Right forelimb (tissue), 1 donor: Measurements from ENCODE around the gene OSM.

Experiments used
- DNase-seq: peaks from one replicate; pipeline ENCODE4 v3.0.0-alpha.2; 2018

OSM gene

DNA sequence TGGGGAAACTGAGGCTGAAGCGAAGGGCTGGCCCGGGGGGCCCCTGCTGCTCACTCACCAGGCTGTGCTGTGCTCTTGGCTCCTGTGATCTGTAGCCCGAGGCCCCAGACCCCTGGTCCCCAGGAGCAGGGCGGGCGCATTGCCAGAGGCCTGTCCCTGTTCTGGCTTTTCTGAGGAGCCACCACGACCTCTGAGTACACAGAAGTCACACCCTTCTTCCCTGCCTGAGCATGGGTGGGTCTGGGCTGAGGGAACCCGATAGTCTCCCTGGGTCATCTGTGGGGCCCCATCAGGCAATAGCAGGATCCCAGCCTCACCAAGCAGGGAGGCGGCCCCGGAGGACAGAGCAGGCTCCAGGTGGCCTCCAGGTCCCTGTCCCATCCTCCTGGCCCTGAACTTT is 17.5 kb upstream of the OSM start:
- no peak for DNase-seq

DNA sequence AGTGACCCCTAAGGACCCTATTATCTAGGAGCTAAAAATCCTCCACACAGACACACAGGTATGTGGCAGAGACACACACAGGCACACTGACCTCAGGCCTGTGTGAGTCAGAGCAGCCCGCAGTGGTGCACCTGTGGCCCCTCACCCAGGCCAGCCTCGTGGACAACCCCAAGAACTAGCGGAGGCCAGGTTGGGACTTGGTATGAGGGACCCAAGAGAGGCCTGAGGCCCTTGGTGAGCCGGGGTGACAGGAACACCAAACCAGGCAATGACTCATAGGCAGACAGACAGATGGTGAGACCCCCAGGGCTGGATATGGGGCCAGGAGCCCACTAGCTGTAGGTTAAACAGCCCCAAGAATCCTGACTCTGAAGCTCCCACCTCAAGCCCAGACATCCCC is 16.7 kb upstream of the OSM start:
- no peak for DNase-seq

GRCh38 chr22:30282616-30283046 is 16.0 kb upstream of the OSM start:
- DNase-seq: no peak

GRCh38 chr22:30280505-30280904 is 13.9 kb upstream of the OSM start:
- DNase-seq: no peak

DNA sequence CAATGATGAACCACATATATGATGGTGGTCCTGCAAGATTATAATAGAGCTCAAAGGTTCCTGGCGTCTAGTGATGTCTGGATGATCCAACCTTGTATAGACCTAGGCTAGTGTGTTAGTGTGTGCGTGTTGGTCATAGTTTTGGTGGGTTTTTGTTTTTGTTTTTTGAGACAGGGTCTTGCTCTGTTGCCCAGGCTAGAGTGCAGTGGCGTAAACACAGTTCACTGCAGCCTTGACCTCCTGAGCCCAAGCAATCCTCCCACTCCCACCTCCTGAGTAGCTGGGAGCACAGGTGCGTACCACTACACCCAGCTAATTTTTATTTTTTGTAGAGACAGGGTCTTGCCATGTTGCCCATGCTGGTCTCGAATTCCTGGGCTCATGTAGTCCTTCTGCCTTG is 13.3 kb upstream of the OSM start:
- no peak for DNase-seq

DNA sequence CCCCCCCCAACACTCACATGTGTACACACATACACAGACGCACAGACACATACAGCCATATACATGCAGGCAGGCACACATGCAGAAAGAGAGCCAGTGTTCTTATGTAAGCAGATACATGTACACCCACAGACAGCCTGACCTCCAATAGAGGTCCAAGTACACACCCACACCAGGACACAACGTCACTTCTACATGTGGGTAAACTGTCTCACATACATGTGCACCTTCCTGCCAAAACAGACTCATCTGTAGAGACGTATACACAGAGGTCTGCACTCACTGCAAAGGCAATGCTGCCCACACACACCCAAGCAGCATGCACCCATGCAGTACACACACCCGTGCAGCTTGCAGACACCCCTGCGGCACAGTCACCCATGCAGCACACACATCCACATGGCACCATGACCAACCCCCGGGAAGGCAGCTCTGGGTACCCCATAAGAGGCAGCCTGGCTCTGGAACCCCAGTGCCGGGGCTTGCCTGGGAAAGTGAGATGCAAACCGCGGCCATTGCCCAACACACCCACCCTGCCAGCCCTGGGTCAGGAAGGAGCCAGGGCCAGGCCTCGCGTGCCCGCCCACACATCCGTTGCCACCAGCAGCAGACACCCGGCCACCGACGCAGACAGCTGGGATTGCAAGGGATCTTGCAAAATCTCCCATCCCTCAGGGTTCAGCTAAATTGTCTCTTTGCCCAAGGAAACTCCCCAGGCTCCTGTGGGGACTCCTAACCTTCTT is 12.6 kb upstream of the OSM start:
- no peak for DNase-seq

GRCh38 chr22:30277547-30278344 is 11.1 kb upstream of the OSM start:
- DNase-seq: no peak

DNA sequence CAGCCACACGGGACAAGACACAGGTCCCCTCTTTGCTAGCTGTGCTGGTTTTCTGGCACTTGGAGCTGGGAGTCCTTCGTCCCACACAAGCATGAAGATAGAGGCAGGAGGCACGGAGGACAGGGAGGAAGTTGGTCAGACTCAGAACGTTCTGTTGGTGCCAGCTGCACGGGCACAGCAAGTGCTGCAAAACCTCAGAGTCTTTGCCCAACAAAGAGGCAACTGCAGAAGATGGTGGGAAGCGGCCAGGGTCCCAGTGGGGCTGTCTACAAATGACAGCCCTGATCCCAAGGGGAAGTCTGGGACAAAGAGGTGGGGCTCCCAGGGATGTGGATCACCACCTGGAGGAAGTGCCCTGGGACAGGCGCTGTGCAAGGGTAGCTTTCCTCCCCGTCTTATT is 9.4 kb upstream of the OSM start:
- DNase-seq: no peak

DNA sequence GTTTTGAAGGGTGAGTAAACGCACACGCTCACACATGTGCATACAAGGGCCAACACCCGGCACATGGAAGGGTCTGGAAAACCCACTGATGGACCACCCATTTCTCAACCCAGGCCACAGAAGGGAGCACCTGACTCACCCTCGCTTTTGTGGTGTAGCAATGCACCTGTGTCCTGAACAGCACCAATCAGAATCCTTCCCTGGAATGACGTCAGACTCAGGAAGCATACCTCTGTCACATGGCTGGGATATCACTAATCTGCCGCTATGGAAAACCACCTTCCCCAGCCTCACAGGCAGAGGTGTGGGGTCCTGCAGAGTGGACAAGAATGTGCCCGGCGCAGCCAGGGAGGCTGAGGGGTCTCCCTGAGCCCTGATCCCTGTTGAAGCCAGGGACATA is 9.0 kb upstream of the OSM start:
- DNase-seq: no peak

GRCh38 chr22:30274437-30274812 is 7.8 kb upstream of the OSM start:
- no peak for DNase-seq

- DNase-seq: no peak
Observed at GRCh38 chr22:30273711-30274436, 7.2 kb upstream of the OSM start.

DNA sequence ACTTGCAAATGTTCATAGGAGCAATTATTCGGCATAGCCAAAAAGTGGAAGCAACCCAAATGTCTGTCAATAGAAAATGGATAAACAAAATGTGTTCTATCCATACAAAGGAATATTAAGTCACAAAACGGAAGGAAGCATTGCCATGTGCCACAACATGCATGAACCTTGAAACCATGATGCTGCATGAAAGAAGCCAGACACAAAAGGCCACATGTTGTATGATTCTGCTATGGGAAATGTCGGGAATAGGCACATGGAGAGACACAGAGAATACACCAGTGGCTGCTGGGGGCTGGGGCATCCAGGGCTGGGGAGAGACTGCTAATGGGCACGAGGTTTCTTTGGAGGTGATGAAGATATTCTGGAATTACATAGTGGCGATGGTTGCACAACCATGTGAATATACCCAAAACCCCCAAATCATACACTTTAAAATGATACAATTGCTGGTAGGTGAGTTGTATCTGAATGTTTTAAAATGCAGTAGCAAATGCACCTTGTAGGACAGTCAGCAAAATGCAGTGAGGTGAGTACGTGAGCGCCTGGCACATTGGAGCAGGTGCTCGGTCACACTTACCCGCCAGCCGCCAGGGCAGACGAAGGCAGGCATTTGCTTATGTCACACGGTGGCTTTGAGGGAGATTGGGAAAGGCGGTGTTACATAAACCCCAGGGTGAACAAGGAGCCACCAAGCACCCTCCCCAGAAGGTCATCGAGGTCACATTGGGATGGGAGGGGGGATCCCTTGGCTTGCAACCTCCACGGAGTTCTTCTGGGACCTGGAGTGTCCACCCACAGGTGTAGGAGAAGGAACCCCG is 6.3 kb upstream of the OSM start:
- DNase-seq: no peak

DNA sequence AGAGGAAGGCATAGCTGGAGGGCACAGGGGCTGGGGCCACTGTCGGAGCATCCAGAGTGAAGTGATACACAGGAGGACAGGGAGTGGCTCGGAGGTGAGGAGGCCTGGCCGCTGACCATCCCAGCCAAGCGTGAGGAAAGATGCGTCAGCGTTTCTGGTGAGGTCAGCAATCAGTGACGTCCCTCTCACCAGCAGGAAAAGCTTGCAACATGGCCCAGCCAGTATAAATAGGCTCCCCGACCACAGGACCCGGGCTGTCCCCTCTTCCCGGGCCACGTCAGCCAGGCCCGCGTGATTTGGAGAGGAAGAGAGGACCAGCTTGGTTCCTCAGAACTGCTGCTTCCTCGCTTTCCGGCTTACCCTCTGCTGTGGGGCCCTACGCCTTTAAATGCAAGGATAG is 4.2 kb upstream of the OSM start:
- no peak for DNase-seq

DNA sequence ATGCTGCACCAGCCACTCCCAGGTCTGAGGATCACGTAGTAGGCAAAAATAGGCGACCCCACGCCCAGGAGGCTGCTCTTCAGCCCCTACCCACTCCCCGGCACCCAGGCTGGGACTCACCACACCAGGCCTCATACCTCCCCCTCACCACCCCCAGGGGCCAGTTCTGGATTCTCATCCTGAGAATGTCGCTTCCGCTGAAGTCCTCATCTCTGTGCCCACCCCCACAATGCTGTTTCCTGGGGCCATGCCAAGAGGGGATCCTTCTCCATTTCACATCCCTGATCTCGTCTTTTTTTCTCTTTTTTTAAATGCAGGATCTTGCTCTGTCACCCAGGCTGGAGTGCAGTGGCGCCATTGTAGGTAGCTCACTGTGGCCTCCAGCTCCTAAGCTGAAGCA is 1.7 kb upstream of the OSM start:
- DNase-seq: no peak

GRCh38 chr22:30267382-30268302 is 991 bp upstream of the OSM start:
- no peak for DNase-seq

GRCh38 chr22:30265823-30266444 is 717 bp downstream of the OSM start:
- DNase-seq: no peak

DNA sequence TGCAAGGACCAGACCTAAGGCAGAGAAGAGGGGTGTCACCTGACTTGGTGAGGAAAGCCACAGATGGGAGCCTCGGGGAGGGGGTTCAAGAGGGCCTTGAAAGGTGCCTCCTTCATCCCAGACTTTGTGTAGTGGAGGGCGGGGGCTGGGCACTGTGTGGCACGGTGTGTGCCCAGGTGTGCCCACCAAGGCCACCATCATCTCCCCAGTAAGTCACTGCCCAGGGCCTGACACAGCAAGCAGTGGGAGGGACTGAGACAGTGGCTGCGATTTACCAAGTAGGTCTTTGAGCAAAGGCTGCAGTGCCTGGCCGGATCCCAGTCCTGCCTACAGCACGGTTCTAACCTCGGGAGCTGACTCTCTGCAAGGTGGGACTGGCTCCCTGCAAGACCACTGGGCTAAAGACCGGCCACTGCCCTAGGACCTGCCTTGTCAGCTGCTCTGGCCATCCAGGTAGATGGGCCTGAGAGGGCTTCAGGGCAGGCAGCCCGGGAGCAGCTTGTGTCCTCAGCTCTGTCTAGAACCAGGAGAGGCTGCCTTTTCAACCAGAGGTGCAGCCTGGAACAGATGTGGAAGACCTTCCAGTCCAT is 1.4 kb downstream of the OSM start:
- no peak for DNase-seq

GRCh38 chr22:30263883-30264282 is 2.8 kb downstream of the OSM start:
- DNase-seq: no peak

- peak; percentile 89 for DNase-seq
Observed at GRCh38 chr22:30262917-30263741, 3.5 kb downstream of the OSM start.

GRCh38 chr22:30262112-30262511 is 4.5 kb downstream of the OSM start:
- DNase-seq: no peak
